HG03159 (cell line): Measurements from ENCODE around the gene ZNF487.
"Not testable (repeated sequence)": the region's sequence is repeated elsewhere in the genome, so short reads cannot be mapped to it uniquely, and the experiment has no call there.

Source experiments
- ATAC-seq: cut with Tn5 transposase; IDR thresholded peaks from one replicate; pipeline ENCODE4 v1.9.1; 2021; ENCODE audit warnings: mild to moderate bottlenecking, moderate library complexity; ENCODE audit not compliant: unreplicated experiment

Gene ZNF487

DNA sequence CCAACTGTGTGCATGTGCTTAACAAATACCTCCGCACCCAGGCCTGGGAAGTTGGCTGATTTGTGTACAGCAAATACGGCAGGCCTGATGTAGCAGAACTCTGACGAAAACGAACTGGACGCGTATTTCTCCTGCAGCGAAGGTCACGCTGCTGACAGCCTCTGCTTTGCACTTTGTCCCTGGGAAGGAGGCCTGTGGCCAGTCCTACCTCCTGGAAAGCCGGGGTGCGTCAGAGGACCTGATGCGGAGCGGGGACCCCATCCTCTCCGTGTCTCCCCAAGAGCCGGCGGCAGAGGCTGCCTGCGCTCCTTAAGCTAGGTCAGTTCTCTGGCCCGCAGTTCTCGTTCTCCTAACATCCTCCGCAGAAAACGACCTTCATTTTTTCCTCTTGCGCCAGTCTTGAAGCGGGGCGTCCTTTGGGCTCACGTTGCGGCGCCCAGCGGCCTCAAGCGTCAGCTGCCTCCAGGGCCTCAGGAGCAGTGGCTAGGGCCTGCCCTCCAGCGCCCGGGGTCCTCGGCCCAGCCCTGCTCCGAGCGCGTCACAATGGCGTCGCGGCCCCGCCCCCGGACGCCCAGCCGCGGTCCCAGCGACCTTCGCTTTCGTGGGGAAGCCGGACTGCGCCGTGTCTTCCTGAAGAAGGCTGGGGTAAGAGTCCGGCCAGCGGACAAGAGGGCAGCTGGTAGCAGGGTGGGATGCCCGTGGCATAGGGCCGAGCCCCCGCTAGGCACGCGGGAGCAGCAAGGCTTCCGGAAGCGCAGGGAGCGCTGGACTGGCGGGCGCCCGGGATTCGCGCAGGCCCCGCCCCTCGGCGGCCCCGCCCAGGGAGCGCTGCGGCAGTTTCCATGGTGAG lies at the start of gene ZNF487:
TSS of gene ZNF487 (plus strand) at position 821 of the 850 bp plus-strand sequence. CDS start 38,703 bp downstream, outside the sequence.
- ATAC-seq = peak; percentile 91

DNA sequence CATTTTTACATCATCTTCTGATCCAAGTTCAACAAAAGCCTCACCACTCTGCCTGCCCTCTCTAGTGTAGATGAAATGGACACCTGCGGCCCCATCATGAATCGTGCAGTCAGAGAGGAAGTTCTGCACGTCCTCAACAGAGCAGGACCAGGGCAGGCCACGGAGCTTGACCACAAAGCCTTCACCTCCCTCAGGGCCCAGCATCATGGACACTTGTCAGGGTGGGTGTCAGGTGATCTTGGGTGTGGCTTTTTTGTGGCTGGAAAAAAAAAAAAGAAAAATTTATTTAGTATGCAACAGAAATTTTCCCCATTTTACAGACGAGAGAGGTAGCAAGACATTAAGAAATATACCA lies 49.3 kb upstream of the ZNF487 start:
- ATAC-seq = no peak

GRCh38 chr10:43389867-43390266 lies 47.0 kb upstream of the ZNF487 start:
- no peak for ATAC-seq

GRCh38 chr10:43390333-43390732 lies 46.6 kb upstream of the ZNF487 start:
- ATAC-seq = no peak

- ATAC-seq = no peak
Observed at GRCh38 chr10:43390759-43391158, 46.2 kb upstream of the ZNF487 start.

DNA sequence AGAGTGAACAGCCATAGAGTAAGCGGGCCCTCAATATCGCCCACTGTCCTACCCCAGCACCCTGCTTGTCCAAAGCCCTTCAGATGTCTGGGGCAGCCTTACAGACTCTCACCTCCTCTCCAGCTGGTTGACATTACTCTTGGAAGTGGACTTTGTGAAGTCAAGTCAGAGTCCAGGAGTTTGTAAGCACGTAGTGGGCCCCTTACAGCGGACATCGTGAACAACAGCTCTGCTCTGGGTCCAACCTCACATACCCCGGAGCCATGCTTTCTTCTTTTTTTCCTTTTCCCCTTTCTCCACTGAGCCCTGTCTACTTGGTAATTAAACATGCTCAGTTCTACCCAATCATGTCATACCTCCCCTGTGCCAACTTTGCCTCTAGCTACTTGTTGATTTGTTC lies 45.4 kb upstream of the ZNF487 start:
- no peak for ATAC-seq

GRCh38 chr10:43392748-43393147 lies 44.2 kb upstream of the ZNF487 start:
- no peak for ATAC-seq

GRCh38 chr10:43393186-43393585 lies 43.7 kb upstream of the ZNF487 start:
- not testable (repeated sequence) for ATAC-seq

GRCh38 chr10:43393606-43394360 lies 43.1 kb upstream of the ZNF487 start:
- ATAC-seq = no peak

DNA sequence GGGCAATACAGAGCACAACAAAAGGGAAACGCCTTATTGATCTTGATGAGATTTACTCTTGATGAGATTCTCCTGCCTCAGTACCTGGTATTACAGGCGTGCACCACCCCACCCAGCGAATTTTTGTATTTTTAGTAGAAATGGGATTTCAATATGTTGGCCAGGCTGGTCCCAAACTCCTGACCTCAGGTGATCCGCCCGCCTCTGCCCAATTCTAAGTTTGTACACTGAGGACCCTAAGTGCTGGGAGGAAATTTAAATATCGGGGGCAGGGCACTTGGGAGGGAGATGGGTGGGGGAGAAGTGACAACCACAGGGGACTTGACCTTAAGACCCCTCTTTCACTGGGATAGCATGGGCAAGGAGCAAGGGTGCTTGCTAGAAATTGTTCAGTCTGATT lies 42.0 kb upstream of the ZNF487 start:
- no peak for ATAC-seq

- no peak for ATAC-seq
Observed at GRCh38 chr10:43395571-43396060, 41.3 kb upstream of the ZNF487 start.

DNA sequence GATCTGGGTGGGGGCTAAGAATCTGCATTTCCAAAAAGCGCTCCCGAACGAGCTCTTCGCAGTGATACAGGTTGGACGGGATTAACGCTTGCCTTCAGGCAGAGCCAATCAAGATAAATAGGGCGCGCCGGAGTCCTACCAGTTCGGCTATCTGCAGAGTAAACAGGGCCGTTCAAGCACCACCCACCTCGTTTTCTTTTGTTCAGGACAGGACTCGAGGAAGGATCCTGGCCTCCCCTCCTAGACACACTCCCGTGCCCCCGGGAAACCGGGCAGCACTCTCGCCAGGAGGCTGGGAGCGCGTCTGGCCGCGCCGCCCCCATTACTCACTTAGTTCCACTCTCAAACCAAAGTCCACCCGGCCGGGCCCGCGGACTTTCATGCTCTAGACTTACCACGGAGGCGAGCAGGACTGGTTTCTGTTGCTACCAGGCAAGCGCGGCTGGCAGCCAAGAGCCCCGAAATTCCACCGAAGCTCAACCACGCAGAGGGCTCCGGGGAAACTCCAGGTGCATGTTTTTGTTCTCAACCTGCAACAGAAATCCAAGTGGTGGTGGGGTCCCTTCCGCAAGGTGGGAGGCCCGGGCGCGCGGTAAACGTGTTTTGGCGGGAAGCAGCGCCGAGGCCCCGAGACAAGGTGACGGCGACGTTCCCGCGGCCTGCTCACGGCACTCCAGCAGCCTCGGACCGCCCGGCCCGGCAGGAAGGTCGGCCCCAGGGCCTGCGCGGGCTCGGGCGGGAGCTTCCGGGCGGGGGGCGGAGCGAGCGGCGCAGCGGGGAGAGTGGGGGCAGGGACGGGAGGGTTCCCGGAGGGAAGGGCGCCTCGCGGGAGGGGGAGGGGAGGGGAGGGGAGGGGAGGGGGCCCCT lies 40.6 kb upstream of the ZNF487 start:
- ATAC-seq = peak; percentile 39

GRCh38 chr10:43396928-43397624 lies 39.8 kb upstream of the ZNF487 start:
- peak; percentile 87 for ATAC-seq

- ATAC-seq = no peak
Observed at GRCh38 chr10:43398939-43399319, 38.0 kb upstream of the ZNF487 start.

DNA sequence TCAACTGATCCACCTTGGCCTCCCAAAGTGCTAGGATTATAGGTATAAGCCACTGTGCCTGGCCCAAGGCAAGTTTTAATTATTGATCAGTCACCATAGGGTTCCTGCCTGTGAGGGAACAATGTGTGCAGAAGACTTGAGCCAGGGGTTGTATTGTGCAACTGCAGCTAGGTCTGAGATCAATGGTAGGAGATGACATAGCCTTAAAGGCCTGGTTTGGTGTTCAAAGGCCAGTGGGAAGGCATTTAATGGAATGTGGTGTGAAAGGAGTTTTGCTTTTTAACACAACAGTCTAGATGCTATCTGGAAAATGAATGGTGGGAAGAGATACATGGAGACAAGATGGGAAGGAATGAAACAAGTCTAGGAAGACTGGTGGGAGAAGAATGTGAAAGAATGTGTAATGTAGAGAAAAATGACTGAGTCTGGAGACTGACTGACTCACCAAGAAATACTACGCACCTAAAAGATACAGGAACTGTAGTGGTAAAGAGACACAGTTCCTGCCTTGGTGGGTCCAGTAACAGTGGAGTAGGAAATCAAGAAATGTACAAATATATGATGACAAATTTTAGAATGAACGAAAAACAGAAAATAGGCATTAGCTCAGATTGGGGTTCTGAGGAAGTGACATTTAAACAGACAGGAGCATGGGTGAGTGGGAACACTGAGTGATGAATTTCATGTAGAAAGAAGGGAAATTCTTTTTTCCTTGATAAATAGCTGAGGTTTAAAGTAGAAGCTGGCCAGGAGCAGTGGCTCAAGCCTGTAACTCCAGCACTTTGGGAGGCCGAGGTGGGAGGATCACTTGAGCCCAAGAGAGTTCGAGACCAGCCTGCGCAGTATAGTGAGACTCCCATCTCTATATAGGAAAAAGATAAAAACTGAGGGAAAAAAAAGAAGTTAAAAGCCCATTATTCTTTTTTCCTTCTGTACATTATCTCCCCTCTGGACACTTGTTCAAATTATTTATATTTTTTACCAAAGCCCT lies 37.3 kb upstream of the ZNF487 start:
- ATAC-seq = no peak

- no peak for ATAC-seq
Observed at GRCh38 chr10:43401627-43402026, 35.3 kb upstream of the ZNF487 start.

GRCh38 chr10:43402176-43402575 lies 34.7 kb upstream of the ZNF487 start:
- ATAC-seq = no peak

DNA sequence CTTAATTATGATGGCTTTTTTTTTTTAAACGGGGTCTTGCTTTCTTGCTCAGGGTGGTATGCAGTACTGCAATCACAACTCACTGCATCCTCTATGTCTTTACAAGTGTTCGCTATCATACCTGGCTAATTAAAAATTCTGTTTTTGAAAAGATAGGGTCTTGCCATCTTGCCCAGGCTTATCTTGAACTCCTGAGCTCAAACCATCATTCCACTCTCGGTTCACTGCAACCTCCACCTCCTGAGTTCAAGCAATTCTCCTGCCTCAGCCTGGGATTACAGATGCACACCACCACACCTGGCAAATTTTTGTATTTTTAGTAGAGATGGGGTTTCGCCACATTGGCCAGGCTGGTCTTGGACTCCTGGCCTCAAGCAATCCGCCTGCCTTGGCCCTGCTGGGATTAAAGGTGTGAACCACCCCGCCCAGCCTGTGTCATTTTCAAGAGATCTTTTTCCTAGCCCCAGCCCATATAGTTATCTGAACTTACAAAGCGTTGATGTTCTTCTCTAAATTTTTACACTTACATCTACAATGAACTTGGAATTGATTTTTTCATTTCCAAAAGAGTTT lies 33.9 kb upstream of the ZNF487 start:
- no peak for ATAC-seq
